B cell (primary cell): ENCODE data around the gene AP1G1. TPM values are rescaled to one million over a fixed set of nuclear protein-coding genes. Genes with fewer than 3 reads are reported as not detected.

Experiments
- ATAC-seq: fragments of 200-7000 bp; cut with Tn5 transposase; one replicate; pipeline ENCODE4 v1.10.0; 2021; ENCODE audit warnings: low read depth, mild to moderate bottlenecking, moderate number of reproducible peaks, moderate library complexity
- CTCF ChIA-PET: fragments of 350-600 bp; sonication (Branson Sonifier 250); formaldehyde crosslinking; loops from one replicate; lab custom pipeline; 2021; ENCODE audit warnings: antibody characterized with exemption, inconsistent platforms; lab: Charles Lee
- POLR2A ChIA-PET: fragments of 350-600 bp; sonication (Branson Sonifier 250); formaldehyde crosslinking; loops from one replicate; lab custom pipeline; 2021; ENCODE audit warnings: antibody characterized with exemption; lab: Charles Lee
- DNase-seq: peaks from one replicate; pipeline ENCODE4 v3.0.0; 2013
- H2AFZ ChIP-seq: 2 replicates; pipeline ENCODE4 v1.6.1; 2012; ENCODE audit warnings: mild to moderate bottlenecking, low read depth, low read length; ENCODE audit not compliant: insufficient read depth, poor library complexity, severe bottlenecking
- H3K27ac ChIP-seq, 2 donors: 1 replicate in 1 of 2; 2 replicates in 1 of 2; pipeline ENCODE4 v1.5.1; 2012 to 2013; ENCODE audit warnings: low read length in 2 of 2, mild to moderate bottlenecking in 2 of 2, moderate library complexity in 1 of 2
- H3K27me3 ChIP-seq, 4 experiments: fragments of 200-600 bp in 1 of 4; sonication (generic) in 1 of 4; replicated peaks in 1 of 4; 1 replicate in 2 of 4; 2 replicates in 2 of 4; pipeline versions ENCODE4 v1.6.1 to v1.7.0; 2013 to 2016; ENCODE audit warnings: low read length in 3 of 4, mild to moderate bottlenecking in 2 of 4, mixed read lengths in 1 of 4, moderate library complexity in 1 of 4; ENCODE audit not compliant: insufficient read depth in 4 of 4, control insufficient read depth in 3 of 4; ENCODE audit errors: control extremely low read depth in 1 of 4
- H3K36me3 ChIP-seq, 2 experiments: replicated peaks in 1 of 2; 1 replicate in 1 of 2; 2 replicates in 1 of 2; pipeline versions ENCODE4 v1.6.1 to v1.7.1; 2013; ENCODE audit warnings: low read length in 1 of 2; ENCODE audit not compliant: insufficient read depth in 2 of 2, control insufficient read depth in 1 of 2; ENCODE audit errors: control extremely low read depth in 1 of 2, extremely low read depth in 1 of 2
- H3K4me1 ChIP-seq, 2 donors: fragments of 200-600 bp in 1 of 2; sonication (generic) in 1 of 2; 1 replicate in 1 of 2; 2 replicates in 1 of 2; pipeline versions ENCODE4 v1.5.1 to v1.6.1; 2013 to 2017; ENCODE audit warnings: low read length in 2 of 2; ENCODE audit not compliant: control insufficient read depth in 2 of 2, insufficient read depth in 2 of 2
- H3K4me2 ChIP-seq: replicated peaks from 2 replicates; pipeline ENCODE3; 2012; ENCODE audit warnings: mild to moderate bottlenecking, low read depth, low read length; ENCODE audit not compliant: poor library complexity, severe bottlenecking
- H3K4me3 ChIP-seq, 5 experiments: fragments of 200-600 bp in 1 of 5; sonication (generic) in 1 of 5; 1 replicate in 3 of 5; 2 replicates in 2 of 5; pipeline versions ENCODE4 v1.5.1 to v1.7.0; 2011 to 2016; ENCODE audit warnings: low read length in 4 of 5, mild to moderate bottlenecking in 4 of 5, low read depth in 2 of 5, control low read depth in 1 of 5, moderate library complexity in 1 of 5; ENCODE audit not compliant: insufficient read depth in 1 of 5; ENCODE audit errors: control extremely low read depth in 1 of 5, extremely low read depth in 1 of 5
- H3K79me2 ChIP-seq: fragments of 200-600 bp; sonication (generic); one replicate; pipeline ENCODE4 v1.6.0; 2016; ENCODE audit warnings: low read length; ENCODE audit not compliant: control insufficient read depth, insufficient read depth
- H3K9ac ChIP-seq: fragments of 200-600 bp; sonication (generic); 2 replicates; pipeline ENCODE4 v1.6.1; 2017; ENCODE audit warnings: mild to moderate bottlenecking, low read length, moderate library complexity
- H3K9me3 ChIP-seq, 3 donors: one replicate each; pipeline versions ENCODE4 v1.6.1 to v1.7.1; 2013; ENCODE audit warnings: low read length in 2 of 3; ENCODE audit not compliant: control insufficient read depth in 2 of 3, insufficient read depth in 1 of 3; ENCODE audit errors: control extremely low read depth in 1 of 3
- H4K20me1 ChIP-seq: 2 replicates; pipeline ENCODE4 v1.6.0; 2012; ENCODE audit warnings: mild to moderate bottlenecking, low read length; ENCODE audit not compliant: insufficient read depth, control insufficient read depth, poor library complexity, severe bottlenecking
- H3K27ac Mint-ChIP-seq: one replicate; pipeline ENCODE4 v1.8.0; 2021; ENCODE audit warnings: mixed read lengths
- H3K27me3 Mint-ChIP-seq: one replicate; pipeline ENCODE4 v1.8.0; 2021; ENCODE audit warnings: mixed read lengths
- H3K4me1 Mint-ChIP-seq: one replicate; pipeline ENCODE4 v1.8.0; 2021; ENCODE audit warnings: mixed read lengths
- H3K4me3 Mint-ChIP-seq: one replicate; pipeline ENCODE4 v1.8.0; 2021; ENCODE audit warnings: mixed read lengths
- H3K9me3 Mint-ChIP-seq: one replicate; pipeline ENCODE4 v1.8.0; 2022; ENCODE audit warnings: mixed read lengths; ENCODE audit not compliant: insufficient read depth
- CTCF ChIP-seq: fragments of 200-600 bp; IDR thresholded peaks from one replicate; pipeline ENCODE4 v1.8.0; 2022; ENCODE audit warnings: antibody characterized with exemption, mild to moderate bottlenecking
- EZH2 ChIP-seq: IDR thresholded peaks from 2 replicates; pipeline ENCODE4 v1.6.1; 2012; ENCODE audit warnings: borderline replicate concordance, low read depth, mild to moderate bottlenecking, moderate library complexity, low read length; ENCODE audit not compliant: insufficient read depth, poor library complexity, severe bottlenecking
- WGBS: methylation state at CpG from one replicate; pipeline ENCODE4 v1.1.5; 2013; ENCODE audit warnings: missing lambda C conversion rate; ENCODE audit not compliant: insufficient coverage; 5-methylcytosine and 5-hydroxymethylcytosine counted together
- intact Hi-C: fragments of 100-400 bp; cut with micrococcal nuclease; formaldehyde crosslinking; loops from one replicate; pipeline ENCODE4 v1.10.0; 2022
- polyA plus RNA-seq: library from polyadenylated mRNA; depleted of rRNA; stranded (reverse); fragments of >200 nt; gene quantifications from 2 replicates; pipeline ENCODE4 v1.2.3, GENCODE V29; 2012
- total RNA-seq, 2 donors: library from RNA; stranded (reverse); fragments of 120-200 nt in 1 of 2; gene quantifications; 1 replicate in 1 of 2; 2 replicates in 1 of 2; pipeline versions ENCODE4 v1.2.3 to v1.2.4, GENCODE V29; 2013 to 2022

Gene AP1G1
- total and polyA plus RNA-seq, 2 donors (not counting 1 experiment from before 2014, with no cell fraction given), result 43.8 to 142 TPM

- H3K4me2 ChIP-seq, result peak overlapping the region; percentile 58
- H3K4me1 ChIP-seq, result peaks cover 39 to 46% of the 10 kb centered on the region in 2 donors
- peak overlapping the region; percentile 93 to 94 for H3K27ac ChIP-seq
- peaks cover 15 to 22% of the 10 kb centered on the region in 2 experiments for H3K36me3 ChIP-seq
- no peak overlapping the region for H3K4me3 ChIP-seq
- H3K27me3 ChIP-seq, result no peaks in the 10 kb centered on the region
- Mint-ChIP-seq H3K9me3 (no peaks in the 10 kb centered on the region), H3K4me3 (peak overlapping the region; percentile 3), H3K27me3 (no peaks in the 10 kb centered on the region), H3K4me1 (peaks cover 49% of the 10 kb centered on the region), H3K27ac (peak overlapping the region; percentile 62)
- intact Hi-C loops, result loop anchor here (1.0 to 10.0 kb wide), 3 partner anchors 19 to 443 kb away; partner anchors contain the start of gene CMTR2
- H3K9ac ChIP-seq, result no peak overlapping the region
- peak; percentile 64 for DNase-seq
- POLR2A ChIA-PET, result interaction anchor here (0.6 kb wide), 1 partner anchor 18 kb away, joined by 3 read pairs; no protein-coding TSS in a partner anchor
- CTCF ChIA-PET, result interaction anchor here (0.7 to 3.1 kb wide), 5 partner anchors 27 to 234 kb away, joined by 3 to 12 read pairs (median 9); no protein-coding TSS in a partner anchor
- no peaks in the 10 kb centered on the region for H4K20me1 ChIP-seq
- H3K9me3 ChIP-seq, result peaks cover 0 to 3% (median 0%) of the 10 kb centered on the region in 3 donors
- no peak for ATAC-seq
- WGBS, result 22% methylated on average over 4 of the region's 8 CpGs
- TF ChIP-seq EZH2 (no peak), CTCF (no peak)
- no peaks in the 10 kb centered on the region for H3K79me2 ChIP-seq
- no peak overlapping the region for H2AFZ ChIP-seq
These were observed 80.9 kb downstream of the AP1G1 start for GRCh38 chr16:71727551-71728324.
